ENCODE data around the gene AARS2. TPM values are rescaled to one million over a fixed set of nuclear protein-coding genes. Genes with fewer than 3 reads are reported as not detected.

AARS2 gene
- total RNA-seq, 1 donor from 2014 or later: 12.2 TPM

- no peak for FAIRE-seq
- DNase-seq (ENCODE audit: low spot score in 2 of 2): no peak
These were observed 10.3 kb downstream of the AARS2 start for GRCh38 chr6:44302856-44303255.

- no peak for DNase-seq (ENCODE audit: low spot score in 2 of 2)
- FAIRE-seq: no peak
These were observed 11.2 kb downstream of the AARS2 start for GRCh38 chr6:44301782-44302564.

GRCh38 chr6:44301106-44301505 lies 12.0 kb downstream of the AARS2 start:
- no peak for FAIRE-seq
- no peak for DNase-seq (ENCODE audit: low spot score in 2 of 2)

GRCh38 chr6:44300292-44300823 lies 12.8 kb downstream of the AARS2 start:
- FAIRE-seq: no peak
- no peak for DNase-seq (ENCODE audit: low spot score in 2 of 2)

GRCh38 chr6:44298864-44299263 lies 14.3 kb downstream of the AARS2 start:
- FAIRE-seq (no peak), DNase-seq (ENCODE audit: low spot score in 2 of 2) (no peak)

GRCh38 chr6:44298055-44298803 lies 14.9 kb downstream of the AARS2 start:
- no peak for DNase-seq (ENCODE audit: low spot score in 2 of 2)
- no peak for FAIRE-seq

- DNase-seq (ENCODE audit: low spot score in 2 of 2): peak; percentile 59 to 72
- FAIRE-seq: no peak
These were observed 15.8 kb downstream of the AARS2 start for GRCh38 chr6:44297063-44298038.

GRCh38 chr6:44294832-44295791 lies 18.0 kb downstream of the AARS2 start:
- FAIRE-seq (no peak), DNase-seq (ENCODE audit: low spot score in 2 of 2) (no peak)

GRCh38 chr6:44292661-44293365 lies 20.3 kb downstream of the AARS2 start:
- DNase-seq (ENCODE audit: low spot score in 2 of 2) (no peak), FAIRE-seq (no peak)

GRCh38 chr6:44291841-44292240 lies 21.3 kb downstream of the AARS2 start:
- DNase-seq (ENCODE audit: low spot score in 2 of 2): no peak
- FAIRE-seq: no peak

- FAIRE-seq (no peak), DNase-seq (ENCODE audit: low spot score in 2 of 2) (no peak)
These were observed 23.4 kb downstream of the AARS2 start for GRCh38 chr6:44289726-44290260.

- no peak for DNase-seq (ENCODE audit: low spot score in 2 of 2)
- FAIRE-seq: no peak
These were observed 26.4 kb downstream of the AARS2 start for GRCh38 chr6:44286747-44287146.

- FAIRE-seq: no peak
- DNase-seq (ENCODE audit: low spot score in 2 of 2): no peak
These were observed 26.9 kb downstream of the AARS2 start for GRCh38 chr6:44286285-44286565.

- FAIRE-seq: no peak
These were observed 27.4 kb downstream of the AARS2 start for GRCh38 chr6:44285552-44286284.

GRCh38 chr6:44284867-44285266 lies 28.3 kb downstream of the AARS2 start:
- FAIRE-seq: no peak
- no peak for DNase-seq (ENCODE audit: low spot score in 2 of 2)

More at GRCh38 chr6:44285552-44286284, 27.4 kb downstream of the AARS2 start:
- DNase-seq (ENCODE audit: low spot score in 2 of 2): no peak

GRCh38 chr6:44284121-44284520 lies 29.0 kb downstream of the AARS2 start:
- DNase-seq (ENCODE audit: low spot score in 2 of 2) (no peak), FAIRE-seq (no peak)

- FAIRE-seq (no peak), DNase-seq (ENCODE audit: low spot score in 2 of 2) (no peak)
These were observed 34.1 kb downstream of the AARS2 start for GRCh38 chr6:44278774-44279697.

Measured in frontal cortex (tissue), 4 donors.